Measurements from ENCODE around the gene APMAP.

Gene APMAP, protein sequence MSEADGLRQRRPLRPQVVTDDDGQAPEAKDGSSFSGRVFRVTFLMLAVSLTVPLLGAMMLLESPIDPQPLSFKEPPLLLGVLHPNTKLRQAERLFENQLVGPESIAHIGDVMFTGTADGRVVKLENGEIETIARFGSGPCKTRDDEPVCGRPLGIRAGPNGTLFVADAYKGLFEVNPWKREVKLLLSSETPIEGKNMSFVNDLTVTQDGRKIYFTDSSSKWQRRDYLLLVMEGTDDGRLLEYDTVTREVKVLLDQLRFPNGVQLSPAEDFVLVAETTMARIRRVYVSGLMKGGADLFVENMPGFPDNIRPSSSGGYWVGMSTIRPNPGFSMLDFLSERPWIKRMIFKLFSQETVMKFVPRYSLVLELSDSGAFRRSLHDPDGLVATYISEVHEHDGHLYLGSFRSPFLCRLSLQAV

DNA sequence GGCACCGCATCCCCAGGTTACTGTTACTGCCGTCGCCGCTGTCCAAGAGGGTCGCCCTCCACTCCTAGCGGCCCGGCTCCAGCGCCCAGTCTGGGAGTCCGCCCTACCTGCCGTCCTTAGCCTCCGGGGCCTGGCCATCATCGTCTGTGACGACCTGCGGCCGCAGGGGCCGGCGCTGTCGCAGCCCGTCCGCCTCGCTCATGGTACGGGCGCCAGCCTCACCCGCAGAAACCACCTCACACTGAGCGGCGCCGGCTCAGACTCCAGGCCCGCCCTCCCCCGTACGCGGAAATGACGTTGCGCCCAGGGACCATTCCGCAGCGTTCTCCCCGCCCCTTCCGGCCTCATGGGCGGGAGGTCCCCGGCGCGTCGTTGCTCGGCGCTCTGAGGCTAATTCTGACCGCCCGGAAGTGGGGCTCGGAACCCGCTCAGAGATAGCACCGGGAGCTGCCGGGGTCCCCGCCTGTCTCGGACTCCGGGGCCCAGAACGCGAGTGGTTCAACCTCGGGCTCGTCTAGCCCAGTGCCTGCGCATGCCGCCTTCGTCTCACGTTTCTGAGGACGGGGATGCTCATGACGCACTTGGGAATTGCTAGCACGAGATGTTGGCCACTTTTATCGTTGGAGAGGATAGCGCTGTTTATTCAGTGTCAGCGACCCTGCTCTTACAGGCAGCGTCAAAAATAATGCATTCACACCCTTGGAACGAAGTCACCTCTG lies at the start of gene APMAP:
APMAP (minus strand) TSS at position 265 of the 719 bp plus-strand sequence; CDS start at position 202, 63 bp downstream.
- DNase-seq (ENCODE audit: low spot score), result peak; percentile 98

DNA sequence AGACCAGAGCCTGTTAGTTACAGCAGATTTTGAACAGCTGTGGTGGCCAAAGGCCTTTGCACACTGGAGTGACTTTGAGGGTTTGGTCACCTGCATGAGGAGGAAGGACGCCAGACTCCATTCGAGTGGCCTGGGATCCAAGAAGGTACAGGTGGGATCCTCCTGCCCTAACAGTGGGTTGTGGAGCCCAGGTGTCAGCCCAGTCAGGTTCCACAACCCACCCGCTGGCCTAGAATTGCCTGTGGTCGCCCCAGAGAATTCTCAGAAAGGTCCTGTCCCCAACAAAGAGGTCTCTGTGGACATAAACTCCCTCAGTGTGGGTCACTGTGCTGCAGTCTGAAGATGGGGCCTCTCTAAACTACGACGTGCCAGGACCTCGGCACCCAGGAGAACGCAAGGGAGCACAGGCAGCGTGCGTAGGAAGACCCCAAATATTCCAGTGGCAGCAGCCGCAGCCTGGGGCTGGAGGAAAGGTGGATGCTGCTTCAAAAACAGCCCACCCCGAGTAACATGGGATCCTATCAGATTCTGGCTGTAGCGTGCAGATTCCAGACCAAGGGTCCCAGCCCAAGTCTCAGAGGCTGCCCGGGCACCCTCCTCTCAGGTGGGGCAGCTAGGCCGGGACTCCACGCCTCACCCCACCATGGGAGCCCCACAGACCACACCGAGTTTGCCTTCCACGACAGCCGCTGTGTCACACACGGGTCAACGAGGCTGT lies 49.4 kb upstream of the APMAP start:
- DNase-seq (ENCODE audit: low spot score), result no peak

DNA sequence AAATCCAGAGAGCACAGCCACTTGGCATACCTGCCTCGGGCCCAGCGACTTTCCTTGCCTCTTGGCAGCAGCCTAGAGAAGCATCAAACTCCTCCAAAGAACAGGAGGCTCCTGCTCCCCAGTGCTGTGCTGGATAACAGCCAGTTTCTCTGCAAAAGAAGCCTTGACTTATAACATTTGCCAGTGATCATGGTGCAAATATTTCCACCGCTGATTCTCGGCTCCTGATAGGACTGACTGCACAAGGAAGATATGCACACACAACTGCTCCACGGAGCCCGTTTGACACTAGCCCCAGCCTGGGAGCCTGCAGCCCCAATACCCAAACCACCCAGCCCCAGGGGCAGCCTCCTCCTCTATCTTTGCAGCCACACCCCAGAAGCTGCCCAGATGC lies 47.9 kb upstream of the APMAP start:
- no peak for DNase-seq (ENCODE audit: low spot score)

DNA sequence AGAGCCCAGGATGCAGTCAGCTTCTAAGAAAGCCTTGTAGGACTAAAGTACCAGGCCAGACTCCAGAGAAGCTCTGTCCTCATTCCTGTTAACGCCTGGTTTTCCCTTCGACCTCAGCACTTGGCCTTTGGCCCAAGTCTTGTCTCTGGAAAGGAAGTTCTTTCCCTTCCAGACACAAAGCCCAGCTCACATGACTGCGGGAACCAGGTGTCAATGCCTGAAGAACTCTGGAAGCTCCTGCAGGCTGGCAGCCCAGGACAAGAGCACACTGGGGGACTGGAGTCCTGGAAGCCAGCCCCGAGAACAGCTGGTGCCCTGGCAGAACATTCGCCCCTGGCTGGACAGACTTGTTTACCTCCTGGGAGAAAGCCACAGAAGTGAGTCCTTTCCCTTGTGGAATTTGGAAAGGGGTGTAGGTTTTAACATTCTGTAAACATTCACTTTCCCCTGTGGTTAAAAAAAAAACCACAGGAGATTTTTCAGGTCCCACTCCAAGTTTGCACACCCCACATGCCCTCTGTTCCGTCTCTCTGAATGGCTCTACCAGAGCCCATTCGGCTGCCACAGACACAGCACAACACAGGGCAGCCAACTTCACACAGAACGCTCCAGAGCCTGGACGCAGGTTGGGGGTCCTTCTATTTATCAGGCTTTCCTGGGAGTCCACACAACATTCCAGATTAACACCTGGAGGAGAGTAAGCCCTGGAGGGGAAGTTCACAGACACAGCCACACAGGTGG lies 47.3 kb upstream of the APMAP start:
- no peak for DNase-seq (ENCODE audit: low spot score)

DNA sequence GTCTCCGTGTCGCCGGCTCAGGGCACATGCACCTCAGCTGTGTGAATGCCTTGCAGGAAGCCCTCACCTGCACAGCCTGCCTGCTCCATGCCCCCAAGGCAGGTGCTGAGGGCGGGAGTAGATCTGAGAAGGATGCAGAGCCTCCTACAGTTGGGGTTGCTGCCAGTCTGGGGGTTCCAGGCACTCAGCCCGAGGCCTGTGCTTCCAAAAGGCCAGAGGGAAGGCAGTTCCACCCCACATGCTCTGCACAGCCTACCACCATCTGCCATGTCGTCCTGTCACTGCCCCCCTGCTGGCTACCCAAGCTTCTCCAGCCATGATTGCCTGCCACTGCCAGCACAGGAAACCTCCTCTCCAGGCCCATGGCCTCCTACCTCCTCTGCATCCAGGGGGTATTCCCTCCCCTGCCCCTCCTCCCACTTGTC lies 46.1 kb upstream of the APMAP start:
- DNase-seq (ENCODE audit: low spot score), result no peak

DNA sequence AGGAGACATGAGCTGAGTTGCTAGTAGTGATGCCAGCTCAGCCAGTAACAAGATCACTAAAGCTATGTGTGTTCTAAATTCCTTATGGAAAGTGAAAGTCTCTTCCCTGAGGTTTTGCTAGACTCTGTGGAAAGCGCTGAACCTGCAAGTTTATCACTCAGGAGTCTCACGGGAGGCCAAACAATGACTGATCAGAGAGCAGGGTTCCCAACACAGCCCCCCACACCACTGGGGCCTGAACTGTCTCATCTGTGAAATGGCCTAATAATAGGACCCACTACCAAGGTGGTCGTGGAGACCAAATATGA lies 45.5 kb upstream of the APMAP start:
- DNase-seq (ENCODE audit: low spot score), result no peak

DNA sequence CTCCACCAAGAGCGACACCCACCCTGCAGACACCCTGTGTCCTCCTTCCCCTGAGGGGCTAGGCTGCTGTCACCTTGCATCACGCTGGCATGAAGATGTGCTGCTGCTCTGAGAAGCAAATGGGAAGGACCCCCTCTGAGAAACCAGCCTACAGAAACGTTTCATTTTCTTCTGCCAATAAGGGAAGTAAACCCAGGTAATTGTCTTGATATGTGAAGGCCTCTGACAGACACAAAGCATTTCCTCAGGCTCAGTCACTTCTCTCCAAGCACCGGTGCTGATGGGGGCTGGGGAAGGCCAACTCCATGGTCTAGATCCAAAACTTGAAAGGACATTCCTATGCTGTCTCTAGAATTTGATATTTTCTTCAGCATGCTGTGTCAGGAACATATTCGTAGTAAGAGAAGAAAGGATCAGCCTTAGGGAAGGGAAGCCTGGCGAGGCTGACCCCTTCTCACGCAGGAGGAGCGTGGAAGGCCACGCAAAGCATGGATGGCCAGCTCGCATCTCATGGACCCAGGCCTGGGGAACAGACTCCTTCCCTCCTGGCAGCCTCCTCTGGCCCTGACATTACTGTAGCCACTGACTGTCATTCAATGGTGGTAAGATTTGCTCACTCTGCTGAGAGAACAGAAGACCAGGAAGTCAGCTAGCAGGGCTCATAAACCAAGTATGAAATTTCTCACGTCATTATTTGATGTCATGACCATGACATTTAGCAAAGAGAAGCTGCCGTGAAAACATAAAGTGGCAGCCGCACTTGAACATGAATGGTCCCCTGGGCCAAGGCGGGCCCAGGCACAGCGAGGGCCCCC lies 44.9 kb upstream of the APMAP start:
- no peak for DNase-seq (ENCODE audit: low spot score)

DNA sequence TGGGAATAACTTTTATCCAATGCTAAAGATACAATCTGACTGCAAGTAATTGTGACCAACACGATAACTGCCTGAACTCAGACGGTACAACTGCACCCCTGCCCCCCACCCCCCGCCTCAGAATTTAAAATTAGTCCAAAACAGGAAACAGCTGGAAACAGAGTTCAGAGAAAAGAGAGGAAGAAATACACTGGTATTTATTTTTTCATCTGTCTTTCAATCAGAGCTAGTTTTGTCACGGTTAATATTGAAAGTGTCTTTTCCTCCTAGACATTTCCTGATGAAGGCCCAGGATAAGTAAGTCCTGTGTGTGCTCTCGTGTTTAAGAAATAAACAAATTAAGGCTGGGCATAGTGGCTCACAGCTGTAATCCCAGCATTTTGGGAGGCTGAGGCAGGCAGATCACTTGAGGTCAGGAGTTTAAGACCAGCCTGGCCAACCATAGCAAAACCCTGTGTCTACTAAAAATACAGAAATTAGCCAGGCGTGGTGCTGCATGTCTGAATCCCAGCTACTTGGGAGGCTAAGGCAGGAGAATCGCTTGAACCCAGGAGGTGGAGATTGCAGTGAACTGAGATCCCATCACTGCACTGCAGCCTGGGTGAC lies 43.9 kb upstream of the APMAP start:
- no peak for DNase-seq (ENCODE audit: low spot score)

DNA sequence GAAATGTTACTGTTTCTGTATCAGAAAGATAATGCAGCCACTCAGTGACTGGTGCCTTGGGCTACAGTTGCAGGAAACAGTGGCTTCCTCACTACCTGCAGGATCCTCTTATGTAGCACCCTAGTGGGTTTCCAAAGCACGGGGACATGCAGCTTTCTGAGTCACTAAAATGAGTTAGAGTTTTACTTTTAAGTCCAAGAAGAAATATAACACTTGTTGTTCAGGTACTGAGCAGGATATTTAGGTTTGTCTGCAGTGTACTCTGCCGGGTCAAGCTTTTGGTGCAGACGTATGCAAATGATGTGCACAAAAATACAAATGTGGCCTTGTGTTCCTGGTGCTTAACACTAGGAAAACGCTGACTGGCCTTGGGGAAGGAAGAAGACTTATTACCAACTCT lies 43.4 kb upstream of the APMAP start:
- DNase-seq (ENCODE audit: low spot score), result no peak

DNA sequence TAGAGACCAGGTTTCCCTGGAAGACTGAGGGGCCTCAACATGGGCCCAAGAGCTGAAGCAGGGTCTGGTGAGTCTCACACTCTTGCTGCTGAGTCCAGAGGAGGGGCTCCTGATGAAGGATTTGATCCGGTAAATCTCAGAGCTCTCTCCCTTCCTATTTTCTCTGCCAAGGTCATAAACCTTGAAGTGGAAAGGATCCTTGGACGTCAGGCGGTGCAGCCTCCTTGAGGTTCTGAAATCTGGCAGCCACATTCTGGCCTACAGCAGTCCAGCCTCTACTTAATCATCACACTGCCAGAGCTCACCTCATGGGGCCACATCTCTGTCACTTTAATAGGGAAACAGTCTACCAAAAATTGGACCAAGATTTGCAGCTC lies 41.4 kb upstream of the APMAP start:
- no peak for DNase-seq (ENCODE audit: low spot score)

DNA sequence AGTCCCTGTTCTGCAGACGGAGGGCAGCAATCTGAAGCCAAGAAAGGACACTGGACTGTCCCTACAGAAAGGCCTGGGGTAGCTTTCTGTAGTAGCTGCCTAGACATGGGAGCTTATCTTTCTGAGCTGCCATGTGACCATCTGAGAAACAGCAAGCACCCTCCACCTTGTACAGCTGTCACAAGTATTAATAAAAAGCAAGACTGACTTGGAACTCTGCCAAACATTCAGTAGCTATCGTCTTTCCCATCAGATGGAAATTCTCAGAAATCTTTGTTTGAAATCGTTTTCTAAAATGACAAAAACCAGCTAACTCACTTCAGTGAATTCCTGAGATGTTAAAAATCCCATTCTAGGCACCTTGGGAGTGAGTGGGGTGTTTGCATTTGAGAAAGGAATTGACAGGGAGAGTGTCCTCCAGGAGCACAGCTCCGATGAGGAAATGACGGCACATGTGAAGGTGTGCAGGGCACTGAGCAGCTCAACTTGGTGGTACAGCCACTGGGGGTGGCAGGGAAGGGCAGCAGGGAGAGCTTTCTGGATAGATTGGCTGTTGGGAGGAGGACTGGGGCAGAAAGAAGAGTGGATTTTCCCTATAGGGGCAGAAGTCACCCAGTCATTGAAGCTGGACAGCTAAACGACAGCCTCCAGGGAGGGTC lies 40.8 kb upstream of the APMAP start:
- DNase-seq (ENCODE audit: low spot score), result no peak

DNA sequence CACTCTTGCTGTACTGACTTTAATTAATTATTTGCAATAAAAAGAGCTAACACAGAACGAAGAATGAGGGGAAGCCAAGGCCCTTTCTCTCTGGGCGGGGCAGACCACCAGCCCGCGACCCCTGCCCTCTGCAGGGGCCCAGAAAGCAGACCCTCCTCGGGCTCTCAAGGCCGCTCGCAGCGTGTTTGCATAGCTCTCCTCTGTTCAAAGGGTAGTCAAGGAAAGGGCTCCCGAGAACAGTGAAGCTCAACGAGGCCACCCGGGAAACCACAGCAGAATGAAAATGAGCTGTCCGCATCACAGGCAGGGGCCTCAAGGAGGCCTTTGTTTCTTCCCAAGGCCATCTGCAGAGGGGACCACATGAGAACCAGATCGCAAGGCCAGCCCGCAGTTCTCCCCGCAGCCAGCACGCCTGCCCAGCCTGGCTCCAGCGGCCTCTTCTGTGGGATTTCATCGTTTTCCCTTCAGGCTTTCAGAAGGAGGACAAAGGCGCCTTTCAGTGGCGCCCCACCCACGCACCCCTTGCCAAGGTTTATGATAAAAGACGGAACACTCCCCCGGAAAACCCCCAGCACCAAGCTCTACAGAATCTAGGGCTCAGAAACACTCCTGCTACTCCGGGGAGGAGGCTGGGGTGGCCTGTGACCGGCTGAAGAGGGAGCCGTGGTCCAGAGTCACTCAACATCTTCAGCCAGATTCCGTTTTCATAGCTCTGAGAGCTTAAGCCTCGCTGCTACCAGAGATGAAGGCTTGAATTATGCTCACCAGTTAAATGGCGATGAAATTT lies 40.1 kb upstream of the APMAP start:
- DNase-seq (ENCODE audit: low spot score), result no peak

DNA sequence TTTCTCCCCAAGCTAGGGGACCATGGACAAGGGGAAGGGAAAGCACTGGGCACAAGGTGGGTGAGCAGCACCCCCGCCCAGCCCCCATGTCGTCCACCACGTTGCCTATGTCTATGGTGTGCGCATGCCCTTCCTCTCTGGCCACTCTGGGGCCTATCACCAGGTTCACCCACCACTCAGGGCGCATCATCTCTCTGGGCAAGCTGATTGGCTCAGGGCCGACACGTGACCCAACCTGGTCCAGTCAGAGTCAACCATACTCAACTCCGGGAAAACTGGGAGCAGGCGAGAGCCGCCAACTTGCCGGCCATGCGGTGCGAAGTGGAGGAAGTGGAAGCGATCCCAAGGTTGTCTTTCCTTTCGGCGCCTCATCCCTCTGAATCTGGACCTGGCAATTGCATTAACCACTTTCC lies 39.5 kb upstream of the APMAP start:
- no peak for DNase-seq (ENCODE audit: low spot score)

DNA sequence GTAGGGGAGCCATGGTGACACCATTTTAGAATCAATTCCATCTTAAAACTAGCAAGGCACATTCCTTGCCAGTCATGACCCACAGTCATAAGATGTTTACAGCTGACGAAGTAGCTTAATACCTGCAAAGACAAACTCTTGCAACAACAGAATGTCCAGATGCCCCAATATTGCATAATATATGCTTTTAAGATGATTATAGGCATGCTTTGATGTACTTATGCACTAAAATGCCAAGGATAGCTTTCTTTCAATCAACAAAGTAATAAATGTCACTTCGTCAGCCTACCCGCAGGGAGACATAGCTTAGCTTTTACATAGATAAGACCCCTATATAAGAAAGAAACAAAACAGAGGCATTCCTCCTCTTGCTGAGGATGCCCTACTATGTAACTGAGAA lies 38.7 kb upstream of the APMAP start:
- DNase-seq (ENCODE audit: low spot score), result no peak

DNA sequence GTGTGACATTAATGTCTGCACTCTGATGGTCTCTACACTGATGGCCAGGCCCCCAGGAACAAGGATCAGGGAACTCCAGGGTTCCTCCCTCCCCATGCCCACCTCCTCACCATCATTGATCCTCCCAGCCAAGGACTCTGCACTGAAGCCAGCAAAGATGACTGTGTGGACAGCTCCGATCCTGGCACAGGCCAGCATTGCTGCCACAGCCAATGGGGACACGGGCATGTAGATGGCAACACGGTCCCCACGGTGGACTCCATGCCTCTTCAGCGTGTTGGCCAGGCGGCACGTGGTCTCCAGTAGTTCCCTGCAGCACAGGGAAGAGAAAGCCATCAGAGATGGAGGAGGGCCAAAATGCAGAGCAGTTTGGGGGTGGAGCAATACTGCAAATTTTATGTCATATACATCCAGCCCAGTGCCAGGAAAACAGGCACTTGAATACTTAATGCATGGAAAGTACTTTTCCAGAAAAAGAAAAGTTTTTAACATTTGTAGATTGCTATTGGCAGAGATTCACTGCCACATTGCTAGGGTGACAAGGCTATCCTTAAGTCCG lies 38.2 kb upstream of the APMAP start:
- DNase-seq (ENCODE audit: low spot score), result no peak

DNA sequence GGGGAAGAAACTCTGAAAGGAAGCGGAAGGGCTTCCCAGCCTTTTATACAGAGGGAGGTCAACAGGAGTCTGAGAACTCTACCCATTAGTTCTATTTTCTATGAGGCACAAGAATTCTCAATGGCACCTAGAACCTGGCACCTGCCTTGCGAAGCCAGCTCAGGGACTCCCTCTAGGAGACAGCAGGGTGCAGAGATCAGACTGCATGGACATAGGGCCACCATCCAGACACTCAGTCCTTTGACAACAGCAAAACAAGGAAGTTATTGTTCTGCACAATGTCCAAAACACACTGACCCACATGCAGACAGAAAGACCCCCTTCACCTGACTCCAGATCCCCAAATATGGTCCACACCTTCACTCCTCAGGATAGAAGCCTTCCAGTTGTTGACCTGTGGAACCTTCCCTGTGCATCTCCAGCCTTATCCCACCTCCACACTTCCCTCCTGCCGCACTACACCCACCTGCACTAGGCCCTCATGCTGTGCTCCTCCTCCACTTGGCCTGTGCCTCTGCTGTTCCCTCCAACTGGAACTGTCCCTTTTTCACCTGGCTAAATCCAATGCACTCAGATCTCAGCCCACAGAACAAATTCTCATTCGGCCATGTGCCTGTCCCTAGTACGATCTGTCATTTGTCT lies 37.6 kb upstream of the APMAP start:
- DNase-seq (ENCODE audit: low spot score), result no peak

DNA sequence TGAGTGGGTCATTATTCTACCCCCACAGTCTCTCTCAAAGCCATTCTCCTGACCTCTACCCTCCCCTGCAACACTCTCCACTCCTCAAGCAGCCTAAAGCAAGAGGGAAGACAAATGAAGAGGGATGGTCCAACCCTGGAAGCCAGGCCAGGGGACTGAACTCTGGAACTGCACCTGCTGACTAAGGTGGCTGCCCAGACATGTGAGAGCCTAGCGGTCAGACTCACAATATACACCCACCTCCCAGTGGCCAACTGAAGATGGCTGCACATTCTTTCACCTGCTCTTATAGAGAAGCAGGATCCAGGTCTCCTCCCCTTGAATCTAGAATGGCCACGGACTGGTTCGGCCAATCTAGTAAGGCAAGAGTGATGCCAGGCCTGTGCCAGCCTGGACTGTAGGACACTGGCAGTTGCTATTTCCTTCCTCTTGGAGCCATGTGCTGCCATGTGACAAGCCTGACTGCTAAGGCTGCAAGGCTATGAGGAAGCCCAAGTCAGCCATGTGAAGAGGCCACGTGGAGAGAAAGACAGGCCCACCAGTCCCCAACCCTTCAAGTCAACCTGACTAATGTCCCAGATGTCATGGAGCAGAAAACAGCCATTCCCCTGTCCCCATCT lies 33.5 kb upstream of the APMAP start:
- no peak for DNase-seq (ENCODE audit: low spot score)

DNA sequence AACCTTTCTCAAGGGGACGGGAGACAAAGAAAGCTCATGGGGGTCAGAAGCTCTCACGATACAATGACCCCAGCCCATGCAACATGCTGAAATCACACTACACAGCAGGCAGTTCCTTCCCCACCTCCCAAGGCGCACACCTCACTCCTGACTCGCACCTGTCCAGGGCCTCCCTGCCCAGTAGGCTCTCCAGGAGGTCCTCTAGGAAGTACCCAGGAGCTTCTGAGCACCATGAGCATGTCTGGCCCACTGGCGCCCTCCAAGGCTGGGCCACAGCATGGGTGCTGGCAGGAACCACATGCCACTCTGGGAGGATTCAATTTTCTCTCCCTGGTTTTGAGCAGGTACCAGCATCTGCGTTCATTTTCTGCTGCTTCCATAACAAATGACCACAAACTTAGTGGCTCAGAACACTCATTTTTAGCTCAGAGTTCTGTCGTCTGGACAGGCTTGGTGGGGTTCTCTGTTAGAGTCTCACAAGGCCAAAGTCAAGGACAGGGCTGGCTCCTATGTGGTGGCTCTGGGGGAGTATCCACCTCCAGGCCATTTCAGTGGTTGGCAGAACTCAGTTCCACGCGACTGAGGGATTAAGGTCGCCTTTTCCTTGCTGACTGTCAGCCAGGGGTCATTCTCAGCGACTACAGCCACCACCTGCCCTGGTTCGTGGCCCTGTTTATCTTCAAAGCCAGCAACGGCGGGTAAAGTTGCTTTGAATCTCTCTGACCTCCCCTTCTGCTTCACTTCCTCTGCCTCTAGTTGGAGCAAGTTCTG lies 32.7 kb upstream of the APMAP start:
- DNase-seq (ENCODE audit: low spot score), result no peak
